A673 (cell line): Measurements from ENCODE around the gene ATP2B2. TPM values are rescaled to one million over a fixed set of nuclear protein-coding genes. Genes with fewer than 3 reads are reported as not detected.

ENCODE experiments used
- BruUV-seq: library from RNA; stranded (reverse); fragments of 400-500 nt; replicated peaks from 2 replicates; lab custom pipeline; 2021; lab: Mats Ljungman, UMichigan
- CTCF ChIA-PET: fragments of 300-600 bp; sonication (Branson Sonifier 250); formaldehyde crosslinking; loops from one replicate; lab custom pipeline; 2022; ENCODE audit warnings: antibody characterized with exemption; lab: Charles Lee
- POLR2A ChIA-PET: fragments of 300-600 bp; sonication (Branson Sonifier 250); formaldehyde crosslinking; loops from one replicate; lab custom pipeline; 2022; ENCODE audit warnings: antibody characterized with exemption; ENCODE audit not compliant: low non-redundant PET; lab: Charles Lee
- DNase-seq: peaks from one replicate; pipeline ENCODE4 v3.0.0-alpha.2; 2015; ENCODE audit warnings: low spot score
- H3K27ac ChIP-seq: fragments of 200-600 bp; sonication (generic); 2 replicates; pipeline ENCODE4 v1.5.1; 2016; ENCODE audit warnings: mixed run types, low read depth, mild to moderate bottlenecking, mixed read lengths, antibody characterized with exemption, low read length; ENCODE audit not compliant: poor library complexity, severe bottlenecking
- H3K27me3 ChIP-seq: fragments of 200-600 bp; sonication (generic); replicated peaks from 2 replicates; pipeline ENCODE4 v1.6.1; 2017; ENCODE audit warnings: mixed run types, low read depth, mild to moderate bottlenecking, mixed read lengths, antibody characterized with exemption, low read length; ENCODE audit not compliant: insufficient read depth, poor library complexity
- H3K36me3 ChIP-seq: fragments of 200-600 bp; sonication (generic); 2 replicates; pipeline ENCODE4 v1.6.1; 2016; ENCODE audit warnings: mixed run types, mild to moderate bottlenecking, mixed read lengths, antibody characterized with exemption, low read length; ENCODE audit not compliant: insufficient read depth, poor library complexity, severe bottlenecking
- H3K4me1 ChIP-seq: fragments of 200-600 bp; sonication (generic); 2 replicates; pipeline ENCODE4 v1.6.1; 2017; ENCODE audit warnings: mixed run types, mild to moderate bottlenecking, mixed read lengths, antibody characterized with exemption, low read length; ENCODE audit not compliant: insufficient read depth, poor library complexity, severe bottlenecking
- H3K4me3 ChIP-seq: fragments of 200-600 bp; sonication (generic); 2 replicates; pipeline ENCODE4 v1.5.1; 2016; ENCODE audit warnings: low read depth, mixed run types, mild to moderate bottlenecking, mixed read lengths, low read length; ENCODE audit not compliant: poor library complexity, severe bottlenecking
- H3K9me3 ChIP-seq: fragments of 200-600 bp; sonication (generic); 2 replicates; pipeline ENCODE4 v1.6.1; 2016; ENCODE audit warnings: mixed run types, low read depth, mild to moderate bottlenecking, mixed read lengths, antibody characterized with exemption, low read length; ENCODE audit not compliant: poor library complexity, severe bottlenecking
- EZH2 ChIP-seq: fragments of 200-600 bp; sonication (generic); IDR thresholded peaks from 2 replicates; pipeline ENCODE4 v1.6.1; 2017; ENCODE audit warnings: borderline replicate concordance, low read depth, mild to moderate bottlenecking, mixed read lengths, antibody characterized with exemption, low read length; ENCODE audit not compliant: poor library complexity, severe bottlenecking
- intact Hi-C: fragments of 100-400 bp; cut with micrococcal nuclease; formaldehyde crosslinking; loops from one replicate; pipeline ENCODE4 v1.10.0; 2022; ENCODE audit not compliant: unreplicated experiment
- total RNA-seq: library from RNA; stranded (reverse); gene quantifications from 2 replicates; pipeline ENCODE4 v1.2.3, GENCODE V29; 2021
- TF ChIP-seq, protein P1 (sequence below): fragments of 300-800, 200-600 bp; sonication (generic); conservative IDR thresholded peaks from 2 replicates; pipeline ENCODE4 v1.5.1; 2017; ENCODE audit warnings: low read depth, mild to moderate bottlenecking, antibody characterized with exemption, low read length, moderate library complexity, mixed read lengths

ATP2B2 gene
- total RNA-seq, 1 experiment from 2014 or later = 0.17 TPM

DNA sequence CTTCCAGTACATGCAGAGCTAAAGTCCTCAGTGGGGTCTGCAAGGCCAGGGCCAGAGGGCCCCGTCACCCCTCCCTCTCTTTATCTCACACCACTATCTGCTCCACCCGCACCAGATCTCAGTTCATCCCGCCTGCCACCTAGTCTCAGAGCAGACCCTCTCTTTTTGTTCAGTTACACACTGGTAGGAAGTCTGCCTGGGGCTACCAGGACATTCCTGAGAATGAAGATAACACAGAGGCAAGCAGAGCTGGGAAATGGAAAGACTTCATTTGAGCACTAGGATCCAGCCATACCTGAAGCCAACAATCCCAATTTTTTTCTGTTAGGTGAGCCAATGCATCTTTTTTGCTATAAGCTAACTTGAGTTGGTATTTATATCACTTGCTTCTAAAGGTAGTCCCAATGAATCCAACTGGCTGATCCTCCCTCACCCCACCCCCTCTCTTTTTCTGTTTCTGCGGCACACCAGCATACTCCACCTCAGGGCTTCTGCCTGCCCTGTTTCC, 24.5 kb downstream of the ATP2B2 start:
- TF ChIP-seq EZH2 = no peak
- TF ChIP-seq, protein P1, sequence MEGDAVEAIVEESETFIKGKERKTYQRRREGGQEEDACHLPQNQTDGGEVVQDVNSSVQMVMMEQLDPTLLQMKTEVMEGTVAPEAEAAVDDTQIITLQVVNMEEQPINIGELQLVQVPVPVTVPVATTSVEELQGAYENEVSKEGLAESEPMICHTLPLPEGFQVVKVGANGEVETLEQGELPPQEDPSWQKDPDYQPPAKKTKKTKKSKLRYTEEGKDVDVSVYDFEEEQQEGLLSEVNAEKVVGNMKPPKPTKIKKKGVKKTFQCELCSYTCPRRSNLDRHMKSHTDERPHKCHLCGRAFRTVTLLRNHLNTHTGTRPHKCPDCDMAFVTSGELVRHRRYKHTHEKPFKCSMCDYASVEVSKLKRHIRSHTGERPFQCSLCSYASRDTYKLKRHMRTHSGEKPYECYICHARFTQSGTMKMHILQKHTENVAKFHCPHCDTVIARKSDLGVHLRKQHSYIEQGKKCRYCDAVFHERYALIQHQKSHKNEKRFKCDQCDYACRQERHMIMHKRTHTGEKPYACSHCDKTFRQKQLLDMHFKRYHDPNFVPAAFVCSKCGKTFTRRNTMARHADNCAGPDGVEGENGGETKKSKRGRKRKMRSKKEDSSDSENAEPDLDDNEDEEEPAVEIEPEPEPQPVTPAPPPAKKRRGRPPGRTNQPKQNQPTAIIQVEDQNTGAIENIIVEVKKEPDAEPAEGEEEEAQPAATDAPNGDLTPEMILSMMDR = no peak
- no peaks in the 10 kb centered on the region for H3K27me3 ChIP-seq
- BruUV-seq = no TSS peak
- H3K27ac ChIP-seq = no peak overlapping the region
- ChIA-PET POLR2A (no interaction called here), CTCF (no interaction called here)
- intact Hi-C loops = no loop called here
- H3K4me1 ChIP-seq = no peaks in the 10 kb centered on the region
- H3K9me3 ChIP-seq = no peaks in the 10 kb centered on the region
- H3K36me3 ChIP-seq = no peaks in the 10 kb centered on the region
- DNase-seq = no peak
- no peak overlapping the region for H3K4me3 ChIP-seq

DNA sequence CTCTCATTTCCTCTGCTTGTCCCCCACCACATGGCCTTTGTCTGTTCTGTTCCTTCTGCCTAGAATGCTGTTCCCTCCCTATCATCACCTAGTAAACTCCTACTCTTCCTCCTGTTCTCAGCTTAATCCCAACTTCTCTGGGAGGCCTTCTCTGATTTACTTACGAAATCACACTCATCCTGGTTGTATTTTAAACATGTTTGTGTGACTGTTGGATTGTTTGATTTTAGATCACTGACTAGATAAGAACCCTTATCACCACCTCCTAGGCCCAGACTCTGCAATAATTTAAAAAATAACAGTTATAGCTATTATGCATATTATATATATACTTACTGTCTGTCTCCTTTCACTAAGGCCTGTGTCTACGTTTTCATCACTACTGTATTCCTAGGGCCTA, 26.1 kb downstream of the ATP2B2 start:
- CTCF ChIA-PET = no interaction called here

DNA sequence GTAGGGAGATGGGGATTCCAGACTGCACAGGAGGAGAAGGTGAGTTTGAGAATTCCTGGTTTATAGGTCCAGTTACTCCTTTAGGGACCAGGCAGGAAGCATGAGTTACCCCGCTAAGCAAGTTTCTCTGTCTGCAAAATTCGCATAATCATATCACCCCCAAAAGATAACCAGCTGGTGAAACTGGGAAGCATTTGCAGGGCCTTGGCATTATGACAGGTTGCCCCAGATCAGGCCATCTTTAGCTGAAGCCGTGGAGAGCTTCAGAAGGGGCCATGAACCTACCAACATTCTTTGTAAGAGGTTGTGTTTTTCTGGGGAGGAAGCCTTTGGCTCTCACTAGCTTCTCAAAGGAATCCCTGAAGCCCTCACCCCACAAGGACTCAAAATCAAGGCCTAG, 29.4 kb downstream of the ATP2B2 start:
- TF ChIP-seq EZH2 = no peak
- TF ChIP-seq, protein P1 = no peak
- POLR2A ChIA-PET = no interaction called here
- no peaks in the 10 kb centered on the region for H3K27me3 ChIP-seq
- no TSS peak for BruUV-seq
- H3K4me3 ChIP-seq = no peak overlapping the region
- no peaks in the 10 kb centered on the region for H3K36me3 ChIP-seq
- H3K9me3 ChIP-seq = no peaks in the 10 kb centered on the region
- no peak for DNase-seq
- no peak overlapping the region for H3K27ac ChIP-seq
- CTCF ChIA-PET = no interaction called here
- H3K4me1 ChIP-seq = no peaks in the 10 kb centered on the region
- intact Hi-C loops = no loop called here

More for the DNA sequence above, 26.1 kb downstream of the ATP2B2 start:
- no peaks in the 10 kb centered on the region for H3K4me1 ChIP-seq
- H3K27ac ChIP-seq = no peak overlapping the region
- no peaks in the 10 kb centered on the region for H3K36me3 ChIP-seq
- no TSS peak for BruUV-seq
- H3K27me3 ChIP-seq = no peaks in the 10 kb centered on the region
- POLR2A ChIA-PET = no interaction called here
- no peaks in the 10 kb centered on the region for H3K9me3 ChIP-seq
- no peak overlapping the region for H3K4me3 ChIP-seq
- TF ChIP-seq, protein P1 = no peak
- TF ChIP-seq EZH2 = no peak
- intact Hi-C loops = no loop called here
- DNase-seq = no peak
